DOHH2 (cell line): ENCODE measurements around the gene S100P.

Experiments
- H3F3A ChIP-seq: fragments of 200-600 bp; sonication (generic), shearing (Covaris generic); 2 replicates; pipeline ENCODE4 v1.6.0; 2016; ENCODE audit warnings: antibody characterized with exemption, mild to moderate bottlenecking; ENCODE audit not compliant: control insufficient read depth, insufficient read depth
- H3K27ac ChIP-seq: fragments of 200-600 bp; sonication (generic); 2 replicates; pipeline ENCODE4 v1.5.1; 2014; ENCODE audit warnings: low read depth, mild to moderate bottlenecking, low read length, moderate library complexity
- H3K27me3 ChIP-seq: fragments of 200-600 bp; sonication (generic); 2 replicates; pipeline ENCODE4 v1.6.1; 2014; ENCODE audit warnings: mild to moderate bottlenecking, low read length, mixed read lengths; ENCODE audit not compliant: control insufficient read depth
- H3K36me3 ChIP-seq: fragments of 200-600 bp; sonication (generic); 2 replicates; pipeline ENCODE4 v1.6.1; 2014; ENCODE audit warnings: mild to moderate bottlenecking, low read length, moderate library complexity, mixed read lengths; ENCODE audit not compliant: control insufficient read depth
- H3K4me1 ChIP-seq: fragments of 200-600 bp; sonication (generic); 2 replicates; pipeline ENCODE4 v1.6.1; 2014; ENCODE audit warnings: mild to moderate bottlenecking, low read length, mixed read lengths; ENCODE audit not compliant: control insufficient read depth
- H3K4me2 ChIP-seq: fragments of 200-600 bp; sonication (generic); 2 replicates; pipeline ENCODE4 v1.6.0; 2014; ENCODE audit warnings: mild to moderate bottlenecking, low read length, moderate library complexity
- H3K4me3 ChIP-seq: fragments of 200-600 bp; sonication (generic); 2 replicates; pipeline ENCODE4 v1.5.1; 2014; ENCODE audit warnings: mild to moderate bottlenecking, low read length, mixed read lengths
- H3K79me2 ChIP-seq: fragments of 200-600 bp; sonication (generic); 2 replicates; pipeline ENCODE4 v1.6.1; 2014; ENCODE audit warnings: mild to moderate bottlenecking, low read length, mixed read lengths; ENCODE audit not compliant: control insufficient read depth
- H3K9me2 ChIP-seq: fragments of 200-600 bp; sonication (generic); replicated peaks from 2 replicates; pipeline ENCODE4 v1.6.1; 2014; ENCODE audit warnings: mild to moderate bottlenecking, low read length, mixed read lengths; ENCODE audit not compliant: control insufficient read depth
- H3K9me3 ChIP-seq: fragments of 200-600 bp; sonication (generic); 2 replicates; pipeline ENCODE4 v1.6.1; 2014; ENCODE audit warnings: antibody characterized with exemption, low read length, mixed read lengths; ENCODE audit not compliant: control insufficient read depth, insufficient read depth
- H4K20me1 ChIP-seq: fragments of 200-600 bp; sonication (generic); 2 replicates; pipeline ENCODE4 v1.6.0; 2014; ENCODE audit warnings: low read depth, mild to moderate bottlenecking, antibody characterized with exemption, low read length, moderate library complexity; ENCODE audit not compliant: control insufficient read depth, insufficient read depth
- CTCF ChIP-seq: fragments of 200-600 bp; sonication (generic); IDR thresholded peaks from one replicate; pipeline ENCODE4 v1.5.1; 2014; ENCODE audit warnings: antibody characterized with exemption, mild to moderate bottlenecking, low read depth, low read length; ENCODE audit not compliant: poor library complexity, severe bottlenecking
- EZH2phosphoT487 ChIP-seq: fragments of 200-600 bp; sonication (generic); IDR thresholded peaks from 2 replicates; pipeline ENCODE4 v1.6.1; 2017; ENCODE audit warnings: borderline replicate concordance, mild to moderate bottlenecking, antibody characterized with exemption, low read length, moderate library complexity, mixed read lengths

Gene S100P

GRCh38 chr4:6662591-6662990, 31.1 kb upstream of the S100P start:
- Histone ChIP-seq H3K4me1 (no peaks in the 10 kb centered on the region), H3K9me3 (no peaks in the 10 kb centered on the region), H3K79me2 (no peaks in the 10 kb centered on the region), H3K4me3 (no peak overlapping the region), H4K20me1 (no peaks in the 10 kb centered on the region), H3F3A (no peaks in the 10 kb centered on the region), H3K27me3 (peaks cover 31% of the 10 kb centered on the region), H3K9me2 (no peaks in the 10 kb centered on the region), H3K4me2 (no peak overlapping the region), H3K27ac (no peak overlapping the region), H3K36me3 (no peaks in the 10 kb centered on the region)
- no peak for TF ChIP-seq EZH2phosphoT487
- no peak for TF ChIP-seq CTCF

- Histone ChIP-seq H3K4me2 (no peak overlapping the region), H3K79me2 (no peaks in the 10 kb centered on the region), H3K27ac (no peak overlapping the region), H3K4me1 (no peaks in the 10 kb centered on the region), H3F3A (no peaks in the 10 kb centered on the region), H3K9me2 (no peaks in the 10 kb centered on the region), H3K36me3 (no peaks in the 10 kb centered on the region), H3K27me3 (peaks cover 25% of the 10 kb centered on the region), H4K20me1 (no peaks in the 10 kb centered on the region), H3K9me3 (no peaks in the 10 kb centered on the region), H3K4me3 (no peak overlapping the region)
- no peak for TF ChIP-seq CTCF
- TF ChIP-seq EZH2phosphoT487, result no peak
Observed at GRCh38 chr4:6663596-6664393, 29.9 kb upstream of the S100P start.

- no peaks in the 10 kb centered on the region for H3K36me3 ChIP-seq
- no peak overlapping the region for H3K4me3 ChIP-seq
- TF ChIP-seq EZH2phosphoT487, result no peak
- no peak for TF ChIP-seq CTCF
- no peaks in the 10 kb centered on the region for H3K9me3 ChIP-seq
- H3K4me1 ChIP-seq, result no peaks in the 10 kb centered on the region
- no peak overlapping the region for H3K27ac ChIP-seq
- H3K27me3 ChIP-seq, result peaks cover 21% of the 10 kb centered on the region
- no peaks in the 10 kb centered on the region for H4K20me1 ChIP-seq
- no peaks in the 10 kb centered on the region for H3K9me2 ChIP-seq
- no peaks in the 10 kb centered on the region for H3F3A ChIP-seq
- H3K4me2 ChIP-seq, result no peak overlapping the region
- no peaks in the 10 kb centered on the region for H3K79me2 ChIP-seq
Observed at GRCh38 chr4:6665320-6665654, 28.4 kb upstream of the S100P start.
